Measurements from ENCODE around the gene PLET1. TPM values are rescaled to one million over a fixed set of nuclear protein-coding genes. Genes with fewer than 3 reads are reported as not detected.
"Not testable (repeated sequence)": the region's sequence is repeated elsewhere in the genome, so short reads cannot be mapped to it uniquely, and the experiment has no call there.

The PLET1 gene
- polyA plus RNA-seq, 1 donor (not counting 4 experiments of a cell fraction or from before 2014, with no cell fraction given), result not detected

- Histone ChIP-seq H3K27ac (ENCODE audit: control insufficient read depth, insufficient read depth, low read length) (no peak overlapping the region), H2AFZ (ENCODE audit: control insufficient read depth, low read length) (no peak overlapping the region), H3K4me1 (ENCODE audit: control insufficient read depth, extremely low read depth, insufficient read depth, low read length) (no peaks in the 10 kb centered on the region), H3K79me2 (ENCODE audit: control insufficient read depth, insufficient read depth, low read length) (no peaks in the 10 kb centered on the region), H3K9ac (ENCODE audit: control insufficient read depth, extremely low read depth, insufficient read depth, low read length) (no peak overlapping the region), H3K4me3 (ENCODE audit: control insufficient read depth in 2 of 3, extremely low read depth in 1 of 3, insufficient read depth in 2 of 3, low read depth in 1 of 3, low read length in 3 of 3) (no peak overlapping the region), H3K9me1 (ENCODE audit: control insufficient read depth, extremely low read depth, insufficient read depth, low read length) (no peaks in the 10 kb centered on the region), H3K36me3 (ENCODE audit: control insufficient read depth in 2 of 2, extremely low read depth in 1 of 2, insufficient read depth in 2 of 2, low read length in 2 of 2) (no peaks in the 10 kb centered on the region), H4K20me1 (ENCODE audit: control insufficient read depth, extremely low read depth, insufficient read depth, low read length) (no peaks in the 10 kb centered on the region), H3K4me2 (ENCODE audit: control insufficient read depth, extremely low read depth, insufficient read depth, low read depth, low read length) (no peak overlapping the region), H3K27me3 (ENCODE audit: control insufficient read depth, extremely low read depth, insufficient read depth, low read length) (no peaks in the 10 kb centered on the region), H3K9me3 (ENCODE audit: control insufficient read depth, low read depth, low read length) (no peaks in the 10 kb centered on the region)
- TF ChIP-seq EZH2 (IDR thresholded peaks at IDR 0.05; ENCODE audit: low read length), result no peak
- TF ChIP-seq CTCF (optimal IDR thresholded peaks at IDR 0.05 in 1 of 3, IDR thresholded peaks at IDR 0.05 in 1 of 3, conservative IDR thresholded peaks at IDR 0.05 in 1 of 3; ENCODE audit: extremely low read depth in 1 of 3, insufficient read depth in 2 of 3, low read length in 3 of 3), result no peak
- no peak for FAIRE-seq
- dilution Hi-C loops (cut with MboI; ENCODE audit: extremely low pct_ligation_motif_present, low sequenced_read_pairs), result no loop called here
- no peak for DNase-seq (ENCODE audit: low read depth, low spot score)
Observed at GRCh38 chr11:112206071-112206470, 54.6 kb downstream of the PLET1 start.

- Histone ChIP-seq H3K27ac (ENCODE audit: control insufficient read depth, insufficient read depth, low read length) (no peak overlapping the region), H3K36me3 (ENCODE audit: control insufficient read depth in 2 of 2, extremely low read depth in 1 of 2, insufficient read depth in 2 of 2, low read length in 2 of 2) (no peaks in the 10 kb centered on the region), H3K4me3 (ENCODE audit: control insufficient read depth in 2 of 3, extremely low read depth in 1 of 3, insufficient read depth in 2 of 3, low read depth in 1 of 3, low read length in 3 of 3) (no peak overlapping the region), H3K4me2 (ENCODE audit: control insufficient read depth, extremely low read depth, insufficient read depth, low read depth, low read length) (no peak overlapping the region), H2AFZ (ENCODE audit: control insufficient read depth, low read length) (no peak overlapping the region), H3K79me2 (ENCODE audit: control insufficient read depth, insufficient read depth, low read length) (no peaks in the 10 kb centered on the region), H3K27me3 (ENCODE audit: control insufficient read depth, extremely low read depth, insufficient read depth, low read length) (no peaks in the 10 kb centered on the region), H4K20me1 (ENCODE audit: control insufficient read depth, extremely low read depth, insufficient read depth, low read length) (no peaks in the 10 kb centered on the region), H3K4me1 (ENCODE audit: control insufficient read depth, extremely low read depth, insufficient read depth, low read length) (peaks cover 13% of the 10 kb centered on the region), H3K9me3 (ENCODE audit: control insufficient read depth, low read depth, low read length) (no peaks in the 10 kb centered on the region), H3K9me1 (ENCODE audit: control insufficient read depth, extremely low read depth, insufficient read depth, low read length) (no peaks in the 10 kb centered on the region), H3K9ac (ENCODE audit: control insufficient read depth, extremely low read depth, insufficient read depth, low read length) (no peak overlapping the region)
- dilution Hi-C loops (cut with MboI; ENCODE audit: extremely low pct_ligation_motif_present, low sequenced_read_pairs), result no loop called here
- no peak for TF ChIP-seq CTCF (optimal IDR thresholded peaks at IDR 0.05 in 1 of 3, IDR thresholded peaks at IDR 0.05 in 1 of 3, conservative IDR thresholded peaks at IDR 0.05 in 1 of 3; ENCODE audit: extremely low read depth in 1 of 3, insufficient read depth in 2 of 3, low read length in 3 of 3)
- no peak for TF ChIP-seq EZH2 (IDR thresholded peaks at IDR 0.05; ENCODE audit: low read length)
- FAIRE-seq, result no peak
- no peak for DNase-seq (ENCODE audit: low read depth, low spot score)
Observed at GRCh38 chr11:112200252-112200651, 60.4 kb downstream of the PLET1 start.

GRCh38 chr11:112199101-112199500 lies 61.6 kb downstream of the PLET1 start:
- H3K9ac ChIP-seq (ENCODE audit: control insufficient read depth, extremely low read depth, insufficient read depth, low read length); H3K4me3 ChIP-seq (ENCODE audit: control insufficient read depth in 2 of 3, extremely low read depth in 1 of 3, insufficient read depth in 2 of 3, low read depth in 1 of 3, low read length in 3 of 3); FAIRE-seq; DNase-seq (ENCODE audit: low read depth, low spot score); H3K9me1 ChIP-seq (ENCODE audit: control insufficient read depth, extremely low read depth, insufficient read depth, low read length); H3K27ac ChIP-seq (ENCODE audit: control insufficient read depth, insufficient read depth, low read length); H4K20me1 ChIP-seq (ENCODE audit: control insufficient read depth, extremely low read depth, insufficient read depth, low read length); H3K9me3 ChIP-seq (ENCODE audit: control insufficient read depth, low read depth, low read length); H3K4me2 ChIP-seq (ENCODE audit: control insufficient read depth, extremely low read depth, insufficient read depth, low read depth, low read length); H2AFZ ChIP-seq (ENCODE audit: control insufficient read depth, low read length); H3K27me3 ChIP-seq (ENCODE audit: control insufficient read depth, extremely low read depth, insufficient read depth, low read length); H3K36me3 ChIP-seq (ENCODE audit: control insufficient read depth in 2 of 2, extremely low read depth in 1 of 2, insufficient read depth in 2 of 2, low read length in 2 of 2); H3K79me2 ChIP-seq (ENCODE audit: control insufficient read depth, insufficient read depth, low read length); dilution Hi-C loops (cut with MboI; ENCODE audit: extremely low pct_ligation_motif_present, low sequenced_read_pairs): not testable (repeated sequence)
- H3K4me1 ChIP-seq (ENCODE audit: control insufficient read depth, extremely low read depth, insufficient read depth, low read length), result peaks cover 13% of the 10 kb centered on the region

Data from keratinocyte (primary cell).